GM23248 (cell line): ENCODE results near the gene CCR3. TPM values are rescaled to one million over a fixed set of nuclear protein-coding genes. Genes with fewer than 3 reads are reported as not detected.

Source experiments
- DNase-seq: peaks from one replicate; pipeline ENCODE4 v3.0.0-alpha.2; 2015
- H2AFZ ChIP-seq: fragments of 200-600 bp; sonication (generic); 2 replicates; pipeline ENCODE4 v1.6.1; 2016; ENCODE audit warnings: antibody characterized with exemption
- H3F3A ChIP-seq: fragments of 200-600 bp; sonication (generic); 2 replicates; pipeline ENCODE4 v1.6.1; 2016; ENCODE audit warnings: mild to moderate bottlenecking, antibody characterized with exemption, mixed run types; ENCODE audit not compliant: insufficient read depth
- H3K27ac ChIP-seq: fragments of 200-600 bp; sonication (generic); 2 replicates; pipeline ENCODE4 v1.5.1; 2016; ENCODE audit warnings: mild to moderate bottlenecking
- H3K27me3 ChIP-seq: fragments of 200-600 bp; sonication (generic); replicated peaks from 2 replicates; pipeline ENCODE4 v1.6.1; 2016; ENCODE audit warnings: mild to moderate bottlenecking; ENCODE audit not compliant: insufficient read depth
- H3K36me3 ChIP-seq: fragments of 200-600 bp; sonication (generic); 2 replicates; pipeline ENCODE4 v1.6.1; 2016; ENCODE audit warnings: low read depth, mild to moderate bottlenecking
- H3K4me1 ChIP-seq: fragments of 200-600 bp; sonication (generic); 2 replicates; pipeline ENCODE4 v1.6.1; 2016; ENCODE audit warnings: mild to moderate bottlenecking; ENCODE audit not compliant: insufficient read depth
- H3K4me2 ChIP-seq: fragments of 200-600 bp; sonication (generic); one replicate; pipeline ENCODE4 v1.6.1; 2016; ENCODE audit warnings: mild to moderate bottlenecking; ENCODE audit not compliant: unreplicated experiment
- H3K4me3 ChIP-seq: fragments of 200-600 bp; sonication (generic); 2 replicates; pipeline ENCODE4 v1.5.1; 2016; ENCODE audit warnings: mild to moderate bottlenecking
- H3K79me2 ChIP-seq: fragments of 200-600 bp; sonication (generic); 2 replicates; pipeline ENCODE4 v1.6.1; 2016; ENCODE audit warnings: mild to moderate bottlenecking; ENCODE audit not compliant: insufficient read depth
- H3K9ac ChIP-seq: fragments of 200-600 bp; sonication (generic); 2 replicates; pipeline ENCODE4 v1.6.1; 2016; ENCODE audit warnings: mild to moderate bottlenecking
- H3K9me2 ChIP-seq: fragments of 200-600 bp; sonication (generic); 2 replicates; pipeline ENCODE4 v1.6.1; 2016; ENCODE audit warnings: mixed run types, mild to moderate bottlenecking, moderate library complexity; ENCODE audit not compliant: insufficient read depth
- H3K9me3 ChIP-seq: fragments of 200-600 bp; sonication (generic); one replicate; pipeline ENCODE4 v1.6.1; 2017; ENCODE audit warnings: low read depth
- H4K20me1 ChIP-seq: fragments of 200-600 bp; sonication (generic); 2 replicates; pipeline ENCODE4 v1.6.0; 2016; ENCODE audit not compliant: insufficient read depth
- EZH2 ChIP-seq: fragments of 200-600 bp; sonication (generic); IDR thresholded peaks from 2 replicates; pipeline ENCODE4 v1.6.1; 2018; ENCODE audit warnings: antibody characterized with exemption, mild to moderate bottlenecking; ENCODE audit not compliant: insufficient read depth, poor library complexity, severe bottlenecking
- EZH2phosphoT487 ChIP-seq: fragments of 200-600 bp; sonication (generic); IDR thresholded peaks from 2 replicates; pipeline ENCODE4 v1.6.1; 2018; ENCODE audit warnings: antibody characterized with exemption, moderate library complexity, mild to moderate bottlenecking, low read depth; ENCODE audit not compliant: insufficient read depth
- WGBS, 2 experiments: methylation state at CpG; one replicate each; pipeline ENCODE4 v1.1.6; 2015 to 2017; ENCODE audit warnings: low lambda C conversion rate in 2 of 2, low coverage in 1 of 2; ENCODE audit errors: missing lambda C conversion rate in 2 of 2; 5-methylcytosine and 5-hydroxymethylcytosine counted together
- in situ Hi-C: fragments of 300-500 bp; cut with MboI; formaldehyde crosslinking; loops from 2 replicates; pipeline ENCODE4 v1.15.0; 2020
- polyA plus RNA-seq: library from polyadenylated mRNA; unstranded; fragments of >200 nt; fragmentation: Nextera tagmentation; extraction: Ambion mirVana; gene quantifications from 2 replicates; pipeline ENCODE4 v1.2.1, GENCODE V29; 2016
- total RNA-seq: library from RNA; depleted of rRNA; stranded (reverse); fragments of >200 nt; shearing (Covaris generic); gene quantifications from 2 replicates; pipeline ENCODE4 v1.2.3, GENCODE V29; 2014

The CCR3 gene
- total and polyA plus RNA-seq, 2 experiments from 2014 or later: not detected

- H2AFZ ChIP-seq: no peak overlapping the region
- no peaks in the 10 kb centered on the region for H3K9me2 ChIP-seq
- no peaks in the 10 kb centered on the region for H3K9me3 ChIP-seq
- H3K4me1 ChIP-seq: no peaks in the 10 kb centered on the region
- H3K4me3 ChIP-seq: no peak overlapping the region
- DNase-seq: no peak
- no peaks in the 10 kb centered on the region for H4K20me1 ChIP-seq
- WGBS, 2 experiments: 37 to 46% methylated on average over 3 of the region's 3 CpGs
- H3K9ac ChIP-seq: no peak overlapping the region
- H3F3A ChIP-seq: no peaks in the 10 kb centered on the region
- H3K36me3 ChIP-seq: no peaks in the 10 kb centered on the region
- no peak overlapping the region for H3K4me2 ChIP-seq
- TF ChIP-seq EZH2: no peak
- no peak for TF ChIP-seq EZH2phosphoT487
- no peaks in the 10 kb centered on the region for H3K79me2 ChIP-seq
- in situ Hi-C loops: no loop called here
- peaks cover 31% of the 10 kb centered on the region for H3K27me3 ChIP-seq
- no peak overlapping the region for H3K27ac ChIP-seq
Observed at GRCh38 chr3:46239301-46239938, 2.8 kb upstream of the CCR3 start.

GRCh38 chr3:46239952-46240351 is 2.3 kb upstream of the CCR3 start:
- Histone ChIP-seq H3K27ac (no peak overlapping the region), H3K36me3 (no peaks in the 10 kb centered on the region), H3K4me1 (no peaks in the 10 kb centered on the region), H3K9me3 (no peaks in the 10 kb centered on the region), H3K9ac (no peak overlapping the region), H3K9me2 (no peaks in the 10 kb centered on the region), H4K20me1 (no peaks in the 10 kb centered on the region), H3K79me2 (no peaks in the 10 kb centered on the region), H3F3A (no peaks in the 10 kb centered on the region), H2AFZ (no peak overlapping the region), H3K4me3 (no peak overlapping the region), H3K4me2 (no peak overlapping the region), H3K27me3 (peaks cover 28% of the 10 kb centered on the region)
- 36 to 40% methylated on average over 2 of the region's 2 CpGs for WGBS, 2 experiments
- in situ Hi-C loops: no loop called here
- no peak for TF ChIP-seq EZH2
- no peak for TF ChIP-seq EZH2phosphoT487
- DNase-seq: no peak

- Histone ChIP-seq H3K36me3 (no peaks in the 10 kb centered on the region), H3K9ac (no peak overlapping the region), H3K79me2 (no peaks in the 10 kb centered on the region), H3K4me1 (no peaks in the 10 kb centered on the region), H3K9me3 (no peaks in the 10 kb centered on the region), H3K4me3 (no peak overlapping the region), H4K20me1 (no peaks in the 10 kb centered on the region), H3K27ac (no peak overlapping the region), H3K27me3 (peaks cover 13% of the 10 kb centered on the region; the same call in 1 of the 2 replicates), H2AFZ (no peak overlapping the region), H3F3A (no peaks in the 10 kb centered on the region), H3K4me2 (no peak overlapping the region), H3K9me2 (no peaks in the 10 kb centered on the region)
- in situ Hi-C loops: no loop called here
- 58 to 62% methylated on average over 2 of the region's 2 CpGs for WGBS, 2 experiments
- no peak for DNase-seq
- TF ChIP-seq EZH2phosphoT487 (no peak), EZH2 (no peak)
Observed at GRCh38 chr3:46243560-46243959, 1.3 kb downstream of the CCR3 start.

GRCh38 chr3:46245146-46245545 is 2.9 kb downstream of the CCR3 start:
- Histone ChIP-seq H3F3A (no peaks in the 10 kb centered on the region), H3K4me2 (no peak overlapping the region), H3K4me1 (no peaks in the 10 kb centered on the region), H2AFZ (no peak overlapping the region), H4K20me1 (no peaks in the 10 kb centered on the region), H3K9me2 (no peaks in the 10 kb centered on the region), H3K9me3 (no peaks in the 10 kb centered on the region), H3K36me3 (no peaks in the 10 kb centered on the region), H3K79me2 (no peaks in the 10 kb centered on the region), H3K27ac (no peak overlapping the region), H3K9ac (no peak overlapping the region), H3K27me3 (peaks cover 10% of the 10 kb centered on the region; the same call in 1 of the 2 replicates), H3K4me3 (no peak overlapping the region)
- TF ChIP-seq EZH2 (no peak), EZH2phosphoT487 (no peak)
- DNase-seq: no peak
- in situ Hi-C loops: no loop called here
- 64 to 69% methylated on average over 3 of the region's 3 CpGs for WGBS, 2 experiments
